AG10803 (cell line): ENCODE data around the gene ZYG11B.
"Not testable (repeated sequence)": the region's sequence is repeated elsewhere in the genome, so short reads cannot be mapped to it uniquely, and the experiment has no call there.

Source experiments
- DNase-seq: peaks from one replicate; pipeline ENCODE4 v3.0.0; 2010; ENCODE audit warnings: low read depth
- H3K4me3 ChIP-seq: 2 replicates; pipeline ENCODE4 v1.5.1; 2011; ENCODE audit warnings: mild to moderate bottlenecking, low read length, control low read depth
- TF ChIP-seq, protein P1 (sequence below): conservative IDR thresholded peaks from 2 replicates; pipeline ENCODE4 v1.5.1; 2011; ENCODE audit warnings: mild to moderate bottlenecking, low read length, control low read depth, inconsistent platforms

The ZYG11B gene

DNA sequence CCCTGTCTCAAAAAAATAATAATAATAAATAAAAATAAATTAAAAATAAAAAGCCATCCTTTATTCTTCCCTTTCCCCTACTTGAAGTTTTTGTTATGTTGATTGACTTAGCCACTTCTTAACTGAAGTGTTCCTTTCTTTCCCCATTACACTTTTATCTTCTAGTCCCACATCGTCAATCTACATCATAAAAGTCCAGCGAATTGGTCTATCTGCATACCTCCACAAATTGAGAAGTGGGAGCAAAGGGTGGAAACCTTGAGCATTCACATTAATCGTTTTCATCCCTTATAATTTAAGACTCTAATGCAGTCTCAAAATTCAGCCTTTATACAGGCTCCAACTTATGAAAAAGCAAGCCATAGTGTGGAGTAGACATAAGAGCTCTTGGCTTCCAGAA, 109.8 kb downstream of the ZYG11B start:
- DNase-seq, result no peak
- H3K4me3 ChIP-seq, result no peak overlapping the region
- TF ChIP-seq, protein P1, sequence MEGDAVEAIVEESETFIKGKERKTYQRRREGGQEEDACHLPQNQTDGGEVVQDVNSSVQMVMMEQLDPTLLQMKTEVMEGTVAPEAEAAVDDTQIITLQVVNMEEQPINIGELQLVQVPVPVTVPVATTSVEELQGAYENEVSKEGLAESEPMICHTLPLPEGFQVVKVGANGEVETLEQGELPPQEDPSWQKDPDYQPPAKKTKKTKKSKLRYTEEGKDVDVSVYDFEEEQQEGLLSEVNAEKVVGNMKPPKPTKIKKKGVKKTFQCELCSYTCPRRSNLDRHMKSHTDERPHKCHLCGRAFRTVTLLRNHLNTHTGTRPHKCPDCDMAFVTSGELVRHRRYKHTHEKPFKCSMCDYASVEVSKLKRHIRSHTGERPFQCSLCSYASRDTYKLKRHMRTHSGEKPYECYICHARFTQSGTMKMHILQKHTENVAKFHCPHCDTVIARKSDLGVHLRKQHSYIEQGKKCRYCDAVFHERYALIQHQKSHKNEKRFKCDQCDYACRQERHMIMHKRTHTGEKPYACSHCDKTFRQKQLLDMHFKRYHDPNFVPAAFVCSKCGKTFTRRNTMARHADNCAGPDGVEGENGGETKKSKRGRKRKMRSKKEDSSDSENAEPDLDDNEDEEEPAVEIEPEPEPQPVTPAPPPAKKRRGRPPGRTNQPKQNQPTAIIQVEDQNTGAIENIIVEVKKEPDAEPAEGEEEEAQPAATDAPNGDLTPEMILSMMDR, result no peak

DNA sequence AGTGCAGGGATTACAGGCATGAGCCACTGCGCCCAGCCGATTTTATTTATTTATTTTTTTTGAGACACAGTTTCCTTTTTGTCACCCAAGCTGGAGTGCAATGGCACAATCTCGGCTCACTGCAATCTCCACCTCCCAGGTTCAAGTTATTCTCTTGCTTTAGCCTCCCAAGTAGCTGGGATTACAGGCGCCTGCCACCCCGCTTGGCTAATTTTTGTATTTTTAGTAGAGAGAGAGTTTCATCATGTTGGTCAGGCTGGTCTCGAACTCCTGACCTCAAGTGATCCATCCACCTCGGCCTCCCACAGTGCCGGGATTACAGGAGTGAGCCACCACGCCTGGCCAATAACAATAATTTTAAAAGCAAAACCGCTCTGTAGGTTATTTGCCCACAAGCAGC, 112.9 kb downstream of the ZYG11B start:
- not testable (repeated sequence) for H3K4me3 ChIP-seq

DNA sequence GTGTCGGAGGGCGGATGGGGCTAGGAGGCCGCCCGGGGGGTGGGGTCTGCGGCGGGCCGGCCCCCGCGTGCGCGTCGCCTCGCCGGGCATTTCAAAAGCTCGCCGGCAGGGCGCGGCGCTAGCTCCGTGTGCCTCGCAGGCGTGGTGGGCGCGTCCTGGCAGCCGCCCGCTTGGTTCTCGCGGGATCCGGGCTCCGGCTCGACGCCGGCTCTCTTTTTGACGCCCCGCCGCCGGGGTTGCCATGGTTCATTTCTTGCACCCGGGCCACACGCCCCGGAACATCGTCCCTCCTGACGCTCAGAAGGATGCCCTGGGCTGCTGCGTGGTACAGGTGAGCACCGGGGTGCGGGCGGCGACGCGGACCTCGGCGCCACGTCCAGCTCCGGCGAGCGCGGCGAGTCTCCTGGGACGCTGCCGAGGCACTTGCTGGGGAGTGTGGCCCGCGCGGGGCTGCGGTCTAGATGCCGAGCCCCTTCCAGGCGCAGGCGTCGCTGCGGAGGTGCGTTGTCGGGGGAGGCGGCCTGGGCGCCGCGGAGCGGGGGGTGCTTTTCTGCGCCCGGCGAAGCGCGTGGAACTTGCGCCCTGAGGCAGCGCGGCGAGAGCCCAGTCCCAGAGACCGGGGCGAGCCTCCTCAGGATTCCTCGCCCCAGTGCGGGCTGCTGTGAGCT, 116.5 kb downstream of the ZYG11B start, which contains the start of gene ZYG11A:
ZYG11A (plus strand) TSS at position 118 of the 668 bp plus-strand sequence; CDS start at position 242, 124 bp downstream.
- peak within 1 kb of the TSS; percentile 72 for H3K4me3 ChIP-seq
- TF ChIP-seq, protein P1, result peak; percentile 22; the same call in 1 of the 2 replicates
- DNase-seq, result peak; percentile 75

More for the DNA sequence above, 112.9 kb downstream of the ZYG11B start:
- DNase-seq, result not testable (repeated sequence)

DNA sequence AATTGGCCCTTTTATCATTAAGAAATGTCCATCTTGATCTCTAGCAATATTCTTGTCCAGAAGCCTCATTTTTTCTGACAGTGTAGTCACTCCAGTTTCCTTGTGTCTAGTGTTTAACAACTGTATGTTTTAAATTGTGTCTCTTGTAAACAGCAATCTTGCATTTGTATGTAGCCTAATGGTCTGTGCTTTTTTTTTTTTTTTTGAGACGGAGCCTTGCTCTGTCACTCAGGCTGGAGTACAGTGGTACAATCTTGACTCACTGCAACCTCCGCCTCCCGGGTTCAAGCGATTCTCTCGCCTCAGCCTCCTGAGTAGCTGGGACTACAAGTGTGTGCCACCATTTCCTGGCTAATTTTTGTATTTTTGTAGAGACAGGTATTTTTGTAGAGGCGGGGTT, 118.9 kb downstream of the ZYG11B start:
- DNase-seq, H3K4me3 ChIP-seq: not testable (repeated sequence)

DNA sequence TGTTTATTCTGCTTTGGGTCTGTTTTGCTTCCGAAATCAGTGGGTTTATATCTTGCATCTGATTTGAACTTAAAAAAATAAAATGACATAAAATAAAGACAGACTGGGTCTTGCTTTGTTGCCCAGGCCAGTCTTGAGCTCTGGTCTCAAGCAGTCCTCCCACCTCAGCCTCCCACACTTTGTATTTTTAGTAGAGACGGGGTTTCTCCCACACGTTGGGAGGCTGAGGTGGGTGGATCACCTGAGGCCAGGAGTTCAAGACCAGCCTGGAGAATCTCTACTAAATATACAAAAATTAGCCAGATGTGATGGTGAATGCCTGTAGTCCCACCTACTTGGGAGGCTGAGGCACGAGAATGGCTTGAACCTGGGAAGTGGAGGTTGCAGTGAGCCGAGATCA, 122.2 kb downstream of the ZYG11B start:
- H3K4me3 ChIP-seq, result no peak overlapping the region
- DNase-seq, result no peak
- TF ChIP-seq, protein P1, result no peak

- H3K4me3 ChIP-seq, result no peak overlapping the region
- no peak for DNase-seq
- TF ChIP-seq, protein P1, result no peak
Observed at GRCh38 chr1:52850951-52851350, 124.7 kb downstream of the ZYG11B start.

DNA sequence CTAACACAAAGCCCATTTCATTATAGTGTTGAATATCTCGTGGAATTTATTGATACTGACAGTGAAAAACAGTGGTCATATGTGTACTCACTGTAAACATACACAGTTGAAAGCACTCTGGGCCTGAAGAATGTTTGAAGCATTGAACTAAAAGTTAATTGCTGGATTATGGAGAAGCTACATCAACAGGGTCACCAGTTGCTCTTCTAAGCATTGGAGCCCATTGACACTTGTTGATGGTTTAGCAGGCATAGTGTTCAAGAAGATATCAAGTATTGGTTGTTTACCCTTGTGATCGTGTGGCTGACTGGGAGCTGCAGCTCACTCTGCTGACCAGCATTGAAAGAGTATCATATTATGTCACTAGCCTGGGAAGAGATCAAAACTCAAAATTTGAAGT, 126.6 kb downstream of the ZYG11B start:
- DNase-seq, result no peak
- H3K4me3 ChIP-seq, result no peak overlapping the region
- TF ChIP-seq, protein P1, result no peak

GRCh38 chr1:52855584-52855983, 129.3 kb downstream of the ZYG11B start:
- no peak for DNase-seq
- no peak overlapping the region for H3K4me3 ChIP-seq
- TF ChIP-seq, protein P1, result no peak
